Lower leg skin (tissue), 3 donors: ENCODE data around the gene FMC1.

ENCODE experiments used
- POLR2A ChIP-seq, 2 donors: fragments of 450-650 bp; IDR thresholded peaks; one replicate each; pipeline ENCODE4 v1.6.1; 2016 to 2017; ENCODE audit warnings: antibody characterized with exemption in 2 of 2, mild to moderate bottlenecking in 1 of 2, moderate library complexity in 1 of 2
- TF ChIP-seq, protein P1 (sequence below), 3 donors: fragments of 450-650 bp; IDR thresholded peaks; one replicate each; pipeline ENCODE4 v1.5.1; 2016; ENCODE audit warnings: antibody characterized with exemption in 3 of 3, mild to moderate bottlenecking in 3 of 3, moderate library complexity in 2 of 3

DNA sequence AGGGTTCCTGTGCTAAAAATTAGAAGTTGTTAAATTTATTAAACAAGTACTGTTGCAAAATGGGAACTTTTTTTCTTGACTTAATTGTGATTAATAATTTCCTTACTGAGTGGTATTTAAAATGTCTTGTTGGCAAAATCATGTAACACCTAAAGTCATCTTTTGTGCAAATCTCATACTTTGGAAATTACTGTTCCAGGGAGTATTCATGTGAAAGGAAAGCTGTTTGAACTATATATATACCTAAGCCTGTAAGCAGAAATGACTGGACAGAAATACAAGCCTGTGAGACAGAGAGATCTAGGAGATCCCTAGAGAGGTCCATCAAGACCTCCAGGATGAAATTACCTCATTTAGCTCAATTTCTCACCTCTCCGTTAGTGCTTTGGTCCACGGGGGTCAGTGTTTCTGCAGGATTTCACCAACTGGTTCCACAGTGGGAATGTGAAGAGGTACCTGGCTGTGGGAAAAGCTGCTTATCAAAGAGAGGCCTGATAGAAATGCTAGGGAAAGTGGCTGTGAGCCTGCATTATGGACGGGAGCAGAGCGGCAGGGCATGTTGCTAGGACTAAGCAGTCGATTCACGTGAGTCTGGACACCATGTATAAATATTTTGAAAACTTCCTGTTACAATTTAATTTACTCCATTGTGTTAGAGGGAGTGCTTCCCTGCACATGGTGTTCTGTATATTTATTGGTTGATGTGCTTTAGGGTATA is 26.5 kb downstream of the FMC1 start:
- TF ChIP-seq, protein P1, sequence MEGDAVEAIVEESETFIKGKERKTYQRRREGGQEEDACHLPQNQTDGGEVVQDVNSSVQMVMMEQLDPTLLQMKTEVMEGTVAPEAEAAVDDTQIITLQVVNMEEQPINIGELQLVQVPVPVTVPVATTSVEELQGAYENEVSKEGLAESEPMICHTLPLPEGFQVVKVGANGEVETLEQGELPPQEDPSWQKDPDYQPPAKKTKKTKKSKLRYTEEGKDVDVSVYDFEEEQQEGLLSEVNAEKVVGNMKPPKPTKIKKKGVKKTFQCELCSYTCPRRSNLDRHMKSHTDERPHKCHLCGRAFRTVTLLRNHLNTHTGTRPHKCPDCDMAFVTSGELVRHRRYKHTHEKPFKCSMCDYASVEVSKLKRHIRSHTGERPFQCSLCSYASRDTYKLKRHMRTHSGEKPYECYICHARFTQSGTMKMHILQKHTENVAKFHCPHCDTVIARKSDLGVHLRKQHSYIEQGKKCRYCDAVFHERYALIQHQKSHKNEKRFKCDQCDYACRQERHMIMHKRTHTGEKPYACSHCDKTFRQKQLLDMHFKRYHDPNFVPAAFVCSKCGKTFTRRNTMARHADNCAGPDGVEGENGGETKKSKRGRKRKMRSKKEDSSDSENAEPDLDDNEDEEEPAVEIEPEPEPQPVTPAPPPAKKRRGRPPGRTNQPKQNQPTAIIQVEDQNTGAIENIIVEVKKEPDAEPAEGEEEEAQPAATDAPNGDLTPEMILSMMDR (IDR thresholded peaks at IDR 0.05): no peak
- no peak for TF ChIP-seq POLR2A (IDR thresholded peaks at IDR 0.05)
